PFSK-1 (cell line): Measurements from ENCODE around the gene SLC6A7.

Experiments used
- POLR2AphosphoS5 ChIP-seq: IDR thresholded peaks from 2 replicates; pipeline ENCODE4 v1.6.1; 2012; ENCODE audit warnings: low read depth, mild to moderate bottlenecking, control low read depth, low read length, moderate library complexity
- SIN3A ChIP-seq: IDR thresholded peaks from 2 replicates; pipeline ENCODE4 v1.6.1; 2012; ENCODE audit warnings: mild to moderate bottlenecking, low read length, moderate library complexity, borderline replicate concordance; ENCODE audit not compliant: insufficient read depth
- TAF1 ChIP-seq: IDR thresholded peaks from 2 replicates; pipeline ENCODE4 v1.6.1; 2012; ENCODE audit warnings: low read length, control low read depth, borderline replicate concordance; ENCODE audit not compliant: insufficient read depth
- TF ChIP-seq, protein P1 (sequence below), 2 experiments: IDR thresholded peaks; 2 replicates each; pipeline versions ENCODE4 v1.6.1 to v1.8.0; 2011 to 2012; ENCODE audit warnings: low read depth in 2 of 2, low read length in 2 of 2, control low read depth in 1 of 2, inconsistent platforms in 1 of 2, mild to moderate bottlenecking in 1 of 2, moderate library complexity in 1 of 2; ENCODE audit not compliant: insufficient read depth in 1 of 2

DNA sequence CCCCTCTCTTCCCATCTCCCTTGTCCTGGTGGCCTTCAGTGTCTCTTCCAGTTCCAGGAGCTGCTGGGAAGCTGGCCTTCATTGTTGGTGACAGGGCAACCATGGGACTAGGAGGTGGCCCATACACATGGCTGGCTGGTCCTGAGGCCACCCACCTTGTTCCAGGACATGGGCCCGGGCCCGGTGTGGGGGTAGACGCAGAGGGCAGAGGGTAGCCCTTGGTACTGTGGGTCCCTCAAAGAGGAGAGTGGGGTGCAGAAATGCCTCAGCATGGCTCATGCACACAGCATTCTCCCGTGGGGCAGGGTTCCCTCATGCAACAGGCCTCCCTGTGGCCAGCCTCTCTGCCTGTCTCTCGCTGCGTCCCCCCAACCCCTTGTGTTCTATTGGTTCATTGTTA lies 20.8 kb downstream of the SLC6A7 start:
- no peak for TF ChIP-seq POLR2AphosphoS5
- TF ChIP-seq, protein P1, sequence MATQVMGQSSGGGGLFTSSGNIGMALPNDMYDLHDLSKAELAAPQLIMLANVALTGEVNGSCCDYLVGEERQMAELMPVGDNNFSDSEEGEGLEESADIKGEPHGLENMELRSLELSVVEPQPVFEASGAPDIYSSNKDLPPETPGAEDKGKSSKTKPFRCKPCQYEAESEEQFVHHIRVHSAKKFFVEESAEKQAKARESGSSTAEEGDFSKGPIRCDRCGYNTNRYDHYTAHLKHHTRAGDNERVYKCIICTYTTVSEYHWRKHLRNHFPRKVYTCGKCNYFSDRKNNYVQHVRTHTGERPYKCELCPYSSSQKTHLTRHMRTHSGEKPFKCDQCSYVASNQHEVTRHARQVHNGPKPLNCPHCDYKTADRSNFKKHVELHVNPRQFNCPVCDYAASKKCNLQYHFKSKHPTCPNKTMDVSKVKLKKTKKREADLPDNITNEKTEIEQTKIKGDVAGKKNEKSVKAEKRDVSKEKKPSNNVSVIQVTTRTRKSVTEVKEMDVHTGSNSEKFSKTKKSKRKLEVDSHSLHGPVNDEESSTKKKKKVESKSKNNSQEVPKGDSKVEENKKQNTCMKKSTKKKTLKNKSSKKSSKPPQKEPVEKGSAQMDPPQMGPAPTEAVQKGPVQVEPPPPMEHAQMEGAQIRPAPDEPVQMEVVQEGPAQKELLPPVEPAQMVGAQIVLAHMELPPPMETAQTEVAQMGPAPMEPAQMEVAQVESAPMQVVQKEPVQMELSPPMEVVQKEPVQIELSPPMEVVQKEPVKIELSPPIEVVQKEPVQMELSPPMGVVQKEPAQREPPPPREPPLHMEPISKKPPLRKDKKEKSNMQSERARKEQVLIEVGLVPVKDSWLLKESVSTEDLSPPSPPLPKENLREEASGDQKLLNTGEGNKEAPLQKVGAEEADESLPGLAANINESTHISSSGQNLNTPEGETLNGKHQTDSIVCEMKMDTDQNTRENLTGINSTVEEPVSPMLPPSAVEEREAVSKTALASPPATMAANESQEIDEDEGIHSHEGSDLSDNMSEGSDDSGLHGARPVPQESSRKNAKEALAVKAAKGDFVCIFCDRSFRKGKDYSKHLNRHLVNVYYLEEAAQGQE (IDR thresholded peaks at IDR 0.05; ENCODE audit: insufficient read depth in 1 of 2, low read depth in 2 of 2, low read length in 2 of 2): no peak
- no peak for TF ChIP-seq SIN3A
- TF ChIP-seq TAF1: no peak
